KOPT-K1 (cell line): ENCODE results near the gene SPSB2.

Experiments
- H3K27ac ChIP-seq: fragments of 200-600 bp; sonication (generic); 2 replicates; pipeline ENCODE4 v1.5.1; 2016; ENCODE audit warnings: antibody characterized with exemption, mild to moderate bottlenecking, low read depth, low read length; ENCODE audit not compliant: poor library complexity, severe bottlenecking
- H3K36me3 ChIP-seq: fragments of 200-600 bp; sonication (generic); 2 replicates; pipeline ENCODE4 v1.5.1; 2017; ENCODE audit warnings: antibody characterized with exemption, mild to moderate bottlenecking, low read length, moderate library complexity; ENCODE audit not compliant: insufficient read depth
- H3K9me3 ChIP-seq: fragments of 200-600 bp; sonication (generic); 2 replicates; pipeline ENCODE4 v1.5.1; 2017; ENCODE audit warnings: antibody characterized with exemption, low read length, mild to moderate bottlenecking; ENCODE audit not compliant: insufficient read depth, poor library complexity, severe bottlenecking

SPSB2 gene

DNA sequence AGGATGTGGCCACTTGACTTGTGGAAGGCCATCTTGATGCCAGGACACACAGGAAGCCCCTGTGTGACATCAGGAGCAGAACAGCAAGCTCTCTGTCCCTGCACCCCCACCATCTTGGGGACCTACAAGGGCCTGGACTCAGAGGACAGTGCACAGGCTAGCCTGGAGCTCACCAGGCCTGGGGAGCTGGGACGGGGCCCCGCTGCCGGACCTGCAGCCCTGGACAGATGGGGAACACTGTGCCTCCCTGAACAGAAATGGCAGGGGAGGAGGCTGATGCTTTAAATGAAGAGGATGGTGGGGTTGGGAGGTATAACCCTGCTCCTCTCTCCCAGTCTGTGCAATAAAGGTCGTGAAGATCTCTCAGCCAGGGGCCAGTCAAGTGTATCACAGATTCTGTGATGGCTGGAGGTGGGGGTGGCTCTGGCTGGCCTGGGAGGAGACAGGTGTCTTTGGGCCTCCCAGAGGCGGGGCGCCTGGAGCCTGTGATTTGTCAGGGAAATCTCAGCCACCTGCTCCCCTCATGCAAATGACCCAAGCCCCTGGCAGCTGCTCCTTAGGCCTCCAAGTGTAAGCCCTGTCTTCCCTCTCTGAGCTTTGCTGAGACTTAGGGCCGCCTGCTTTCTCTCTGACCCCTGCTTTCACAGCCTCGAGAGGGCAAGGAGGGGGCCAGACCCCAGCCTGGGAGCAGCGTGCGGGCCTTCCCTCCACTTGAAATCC, 33.5 kb downstream of the SPSB2 start:
- Histone ChIP-seq H3K9me3 (no peaks in the 10 kb centered on the region), H3K27ac (no peak overlapping the region), H3K36me3 (no peaks in the 10 kb centered on the region)

GRCh38 chr12:6838854-6839253, 34.2 kb downstream of the SPSB2 start:
- Histone ChIP-seq H3K36me3 (no peaks in the 10 kb centered on the region), H3K27ac (no peak overlapping the region), H3K9me3 (no peaks in the 10 kb centered on the region)

GRCh38 chr12:6837370-6838060, 35.6 kb downstream of the SPSB2 start:
- H3K36me3 ChIP-seq = no peaks in the 10 kb centered on the region
- H3K27ac ChIP-seq = no peak overlapping the region
- H3K9me3 ChIP-seq = no peaks in the 10 kb centered on the region

DNA sequence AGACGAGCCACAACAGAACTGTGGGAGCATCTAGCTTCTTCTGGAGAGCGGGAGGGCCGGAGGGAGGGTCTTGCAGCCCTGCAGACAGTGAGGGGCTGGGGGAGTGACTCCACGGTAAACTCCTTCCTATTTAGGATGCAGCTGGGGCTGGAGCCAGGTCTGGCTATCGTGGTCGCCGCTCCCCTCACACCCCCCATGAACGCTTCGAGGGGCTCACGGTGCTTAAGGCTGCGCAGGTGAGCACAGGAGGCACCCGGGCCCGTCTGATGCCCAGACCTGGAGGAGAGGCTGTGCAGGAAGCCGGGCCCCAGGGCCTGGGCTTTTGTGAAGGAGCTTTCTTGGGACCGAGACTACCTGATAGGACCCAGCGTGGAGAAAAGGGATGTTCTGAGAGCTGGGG, 36.3 kb downstream of the SPSB2 start:
- H3K27ac ChIP-seq = no peak overlapping the region

DNA sequence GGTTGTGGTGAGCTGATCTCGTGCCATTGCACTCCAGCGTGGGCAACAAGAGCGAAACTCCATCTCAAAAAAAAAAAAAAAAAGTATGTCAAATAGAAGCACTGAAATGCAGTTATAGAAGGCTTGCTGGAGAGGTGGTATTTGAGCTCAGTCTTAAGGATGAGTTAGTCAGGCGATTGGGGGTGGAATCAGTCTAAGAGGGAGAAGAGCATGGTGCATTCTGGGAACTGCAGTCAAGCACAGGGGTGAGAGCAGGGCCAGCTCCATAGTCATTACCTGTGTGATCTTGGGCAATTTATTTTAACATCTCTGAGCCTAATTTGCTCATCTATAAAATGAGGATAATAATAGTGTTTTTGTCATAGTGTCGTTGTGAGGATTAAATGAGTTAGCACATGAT, 38.2 kb downstream of the SPSB2 start:
- Histone ChIP-seq H3K36me3 (no peaks in the 10 kb centered on the region), H3K9me3 (no peaks in the 10 kb centered on the region), H3K27ac (no peak overlapping the region)

More for the DNA sequence above, 36.3 kb downstream of the SPSB2 start:
- Histone ChIP-seq H3K36me3 (no peaks in the 10 kb centered on the region), H3K9me3 (no peaks in the 10 kb centered on the region)

GRCh38 chr12:6834254-6834653, 38.8 kb downstream of the SPSB2 start:
- H3K9me3 ChIP-seq = no peaks in the 10 kb centered on the region
- H3K27ac ChIP-seq = no peak overlapping the region
- no peaks in the 10 kb centered on the region for H3K36me3 ChIP-seq

GRCh38 chr12:6833189-6833890, 39.8 kb downstream of the SPSB2 start:
- Histone ChIP-seq H3K27ac (no peak overlapping the region), H3K9me3 (no peaks in the 10 kb centered on the region), H3K36me3 (no peaks in the 10 kb centered on the region)

- H3K27ac ChIP-seq = no peak overlapping the region
- H3K36me3 ChIP-seq = no peaks in the 10 kb centered on the region
- no peaks in the 10 kb centered on the region for H3K9me3 ChIP-seq
Measured at GRCh38 chr12:6832125-6832524, 41.0 kb downstream of the SPSB2 start.

- Histone ChIP-seq H3K27ac (no peak overlapping the region), H3K36me3 (no peaks in the 10 kb centered on the region), H3K9me3 (no peaks in the 10 kb centered on the region)
Measured at GRCh38 chr12:6831450-6831995, 41.6 kb downstream of the SPSB2 start.

DNA sequence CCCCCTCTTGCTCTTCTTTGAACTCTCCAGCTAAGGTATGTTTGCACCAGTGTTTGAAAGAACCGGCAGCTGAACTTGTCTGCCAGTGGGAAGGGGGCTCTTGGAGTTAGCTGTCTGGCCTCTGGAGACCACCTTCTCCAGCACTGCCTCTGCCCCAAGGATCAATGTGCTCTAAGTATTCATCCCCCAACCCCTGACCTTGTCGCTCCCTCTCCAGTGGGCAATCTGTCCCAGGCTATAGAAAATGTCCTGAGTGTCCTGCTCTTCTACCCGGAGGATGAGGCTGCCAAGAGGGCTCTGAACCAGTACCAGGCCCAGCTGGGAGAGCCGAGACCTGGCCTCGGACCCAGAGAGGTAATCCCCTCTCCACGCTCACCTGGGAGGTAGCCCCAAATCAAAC, 42.1 kb downstream of the SPSB2 start:
- H3K27ac ChIP-seq = no peak overlapping the region
- H3K9me3 ChIP-seq = no peaks in the 10 kb centered on the region
- H3K36me3 ChIP-seq = no peaks in the 10 kb centered on the region

DNA sequence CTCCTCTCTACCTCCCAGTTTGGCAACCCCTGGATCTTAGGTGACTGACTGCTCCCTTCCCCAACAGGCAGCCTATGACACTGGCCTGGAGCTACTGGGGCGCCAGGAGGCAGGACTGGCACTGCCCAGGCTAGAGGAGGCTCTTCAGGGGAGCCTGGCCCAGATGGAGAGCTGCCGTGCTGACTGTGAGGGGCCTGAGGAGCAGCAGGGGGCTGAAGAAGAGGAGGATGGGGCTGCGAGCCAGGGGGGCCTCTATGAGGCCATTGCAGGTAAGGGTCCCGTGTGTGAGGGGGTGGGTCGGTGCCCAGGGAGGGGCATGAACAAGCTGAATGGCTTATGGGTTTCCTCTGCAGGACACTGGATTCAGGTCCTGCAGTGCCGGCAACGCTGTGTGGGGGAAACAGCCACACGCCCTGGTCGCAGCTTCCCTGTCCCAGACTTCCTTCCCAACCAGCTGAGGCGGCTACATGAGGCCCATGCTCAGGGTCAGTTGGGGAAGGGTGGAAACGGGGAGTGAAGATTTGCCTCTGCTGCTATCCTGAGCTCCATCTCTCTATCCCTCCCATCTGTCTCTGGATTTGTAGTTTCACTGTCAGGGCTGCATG, 42.7 kb downstream of the SPSB2 start:
- H3K27ac ChIP-seq = no peak overlapping the region

GRCh38 chr12:6829536-6830220, 43.4 kb downstream of the SPSB2 start:
- H3K9me3 ChIP-seq = no peaks in the 10 kb centered on the region
- no peak overlapping the region for H3K27ac ChIP-seq
- H3K36me3 ChIP-seq = no peaks in the 10 kb centered on the region

More for the DNA sequence above, 42.7 kb downstream of the SPSB2 start:
- Histone ChIP-seq H3K9me3 (no peaks in the 10 kb centered on the region), H3K36me3 (no peaks in the 10 kb centered on the region)

DNA sequence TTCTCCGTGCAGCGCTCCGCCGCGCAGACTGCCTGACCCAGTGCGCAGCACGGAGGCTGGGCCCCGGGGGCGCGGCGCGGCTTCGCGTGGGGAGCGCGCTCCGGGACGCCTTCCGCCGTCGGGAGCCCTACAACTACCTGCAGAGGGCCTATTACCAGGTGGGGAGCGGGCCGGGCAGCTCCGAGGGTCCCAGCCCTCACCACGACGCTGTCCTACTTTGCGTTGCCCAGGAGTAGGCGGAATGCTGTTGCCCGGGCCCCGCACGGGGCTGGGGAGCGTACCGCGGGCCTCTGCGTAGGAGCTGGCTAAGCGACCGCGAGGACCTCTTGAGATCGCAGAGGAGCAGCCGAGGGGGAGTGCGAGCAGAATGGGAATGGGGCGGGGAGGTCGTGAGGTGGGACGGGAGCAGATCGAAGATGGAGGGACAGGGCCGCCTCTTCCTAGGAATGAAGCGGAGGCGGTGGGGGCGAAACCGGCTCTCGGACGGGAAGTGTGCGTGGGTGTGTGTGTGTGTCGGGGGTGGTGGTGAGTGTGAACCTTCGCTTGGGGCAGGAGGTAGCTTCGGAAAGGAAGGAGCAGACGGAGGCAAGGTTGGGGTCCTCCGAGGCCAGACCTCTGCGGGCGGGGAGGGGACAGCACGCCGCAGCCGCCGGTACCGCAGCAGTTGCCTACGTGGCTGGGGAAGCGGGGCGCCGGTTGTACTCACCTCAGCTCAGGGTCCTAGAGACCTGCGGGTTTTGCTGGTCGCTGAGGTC, 44.1 kb downstream of the SPSB2 start:
- Histone ChIP-seq H3K36me3 (no peaks in the 10 kb centered on the region), H3K27ac (no peak overlapping the region), H3K9me3 (no peaks in the 10 kb centered on the region)
